ENCODE results near the gene C17orf107. TPM values are rescaled to one million over a fixed set of nuclear protein-coding genes. Genes with fewer than 3 reads are reported as not detected.

The C17orf107 gene
- total and polyA plus RNA-seq, 3 donors from 2014 or later: 1.5 to 4.1 (median 2.8) TPM

- no peaks in the 10 kb centered on the region for H3K27me3 ChIP-seq
- H3K4me3 ChIP-seq: no peak overlapping the region
- H3K36me3 ChIP-seq (ENCODE audit: low read depth, missing control alignments): no peaks in the 10 kb centered on the region
- peak overlapping the region; percentile 59 to 75 for H3K27ac ChIP-seq
- DNase-seq: peak; percentile 77
- TF ChIP-seq CTCF (IDR thresholded peaks at IDR 0.05) (no peak), POLR2A (IDR thresholded peaks at IDR 0.05) (no peak)
- peaks cover 40% of the 10 kb centered on the region for H3K4me1 ChIP-seq
- H3K9me3 ChIP-seq: no peaks in the 10 kb centered on the region
- 54 to 62% methylated on average over 7 of the region's 7 CpGs for WGBS, 2 donors
- intact Hi-C loops (cut with DNase I; ENCODE audit: low total_unique reads): no loop called here
Measured at GRCh38 chr17:4858068-4858881, 41.1 kb upstream of the C17orf107 start.

- intact Hi-C loops (cut with DNase I; ENCODE audit: low total_unique reads): no loop called here
- DNase-seq: no peak
- Histone ChIP-seq H3K4me3 (no peak overlapping the region), H3K36me3 (ENCODE audit: low read depth, missing control alignments) (no peaks in the 10 kb centered on the region), H3K27ac (peak overlapping the region; percentile 59 to 75), H3K27me3 (no peaks in the 10 kb centered on the region), H3K9me3 (no peaks in the 10 kb centered on the region), H3K4me1 (peaks cover 36% of the 10 kb centered on the region)
- TF ChIP-seq CTCF (IDR thresholded peaks at IDR 0.05): no peak
- TF ChIP-seq POLR2A (IDR thresholded peaks at IDR 0.05): no peak
- 28 to 57% methylated on average over 5 of the region's 5 CpGs for WGBS, 2 donors
Measured at GRCh38 chr17:4858882-4859260, 40.5 kb upstream of the C17orf107 start.

GRCh38 chr17:4859816-4860625, 39.3 kb upstream of the C17orf107 start:
- H3K27ac ChIP-seq: peak overlapping the region in 1 of 2 donors; percentile 18
- no peak for TF ChIP-seq CTCF (IDR thresholded peaks at IDR 0.05)
- no peak for TF ChIP-seq POLR2A (IDR thresholded peaks at IDR 0.05)
- DNase-seq: peak; percentile 51
- H3K36me3 ChIP-seq (ENCODE audit: low read depth, missing control alignments): no peaks in the 10 kb centered on the region
- H3K9me3 ChIP-seq: no peaks in the 10 kb centered on the region
- peaks cover 36% of the 10 kb centered on the region for H3K4me1 ChIP-seq
- WGBS, 2 donors: 57 to 59% methylated on average over 32 of the region's 32 CpGs
- no peaks in the 10 kb centered on the region for H3K27me3 ChIP-seq
- H3K4me3 ChIP-seq: peak overlapping the region in 1 of 2 donors; percentile 18
- intact Hi-C loops (cut with DNase I; ENCODE audit: low total_unique reads): no loop called here

GRCh38 chr17:4860651-4861050, 38.7 kb upstream of the C17orf107 start:
- peak overlapping the region; percentile 10 to 18 for H3K27ac ChIP-seq
- H3K4me1 ChIP-seq: peaks cover 36% of the 10 kb centered on the region
- H3K27me3 ChIP-seq: no peaks in the 10 kb centered on the region
- DNase-seq: no peak
- 37 to 60% methylated on average over 9 of the region's 9 CpGs for WGBS, 2 donors
- TF ChIP-seq POLR2A (IDR thresholded peaks at IDR 0.05) (no peak), CTCF (IDR thresholded peaks at IDR 0.05) (no peak)
- intact Hi-C loops (cut with DNase I; ENCODE audit: low total_unique reads): no loop called here
- H3K9me3 ChIP-seq: no peaks in the 10 kb centered on the region
- no peaks in the 10 kb centered on the region for H3K36me3 ChIP-seq (ENCODE audit: low read depth, missing control alignments)
- H3K4me3 ChIP-seq: no peak overlapping the region
